Measurements from ENCODE around the gene SLC3A2. TPM values are rescaled to one million over a fixed set of nuclear protein-coding genes. Genes with fewer than 3 reads are reported as not detected.

Gene SLC3A2
- total RNA-seq, 1 experiment from 2014 or later = 334 TPM

DNA sequence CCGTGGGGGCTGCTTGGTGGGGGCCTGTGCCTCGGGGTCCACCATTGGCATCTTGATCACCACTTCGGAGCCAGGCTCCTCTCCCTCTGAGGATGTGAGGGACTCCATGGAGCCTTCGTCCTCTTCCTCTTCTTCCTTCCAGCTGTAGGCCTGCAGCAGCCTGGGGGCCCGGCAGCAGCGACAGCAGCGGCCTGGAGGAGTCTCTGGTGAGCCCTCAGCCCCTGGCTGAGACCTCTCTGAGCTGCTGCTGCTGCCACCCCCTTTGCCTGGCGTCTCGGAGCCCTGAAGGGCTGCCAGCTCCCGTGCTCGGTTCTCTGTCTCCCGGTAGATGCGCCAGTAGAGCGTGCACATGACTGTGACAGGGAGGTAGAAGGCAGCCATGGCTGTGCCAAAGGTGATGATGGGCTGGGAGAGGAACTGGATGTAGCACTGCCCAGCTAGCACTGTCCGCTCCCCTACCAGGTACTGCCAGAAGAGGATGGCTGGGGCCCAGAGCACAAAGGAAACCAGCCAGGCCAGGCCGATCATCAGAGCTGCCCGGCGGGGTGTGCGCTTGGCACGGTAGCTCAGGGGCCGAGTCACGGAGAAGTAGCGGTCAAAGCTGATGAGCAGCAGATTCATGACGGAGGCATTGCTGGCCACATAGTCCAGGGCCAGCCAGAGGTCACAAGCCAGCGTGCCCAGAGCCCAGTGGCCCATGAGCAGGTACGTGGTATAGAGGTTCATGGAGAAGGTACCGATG is 29.6 kb downstream of the SLC3A2 start (continued):
- TF ChIP-seq, protein P1, sequence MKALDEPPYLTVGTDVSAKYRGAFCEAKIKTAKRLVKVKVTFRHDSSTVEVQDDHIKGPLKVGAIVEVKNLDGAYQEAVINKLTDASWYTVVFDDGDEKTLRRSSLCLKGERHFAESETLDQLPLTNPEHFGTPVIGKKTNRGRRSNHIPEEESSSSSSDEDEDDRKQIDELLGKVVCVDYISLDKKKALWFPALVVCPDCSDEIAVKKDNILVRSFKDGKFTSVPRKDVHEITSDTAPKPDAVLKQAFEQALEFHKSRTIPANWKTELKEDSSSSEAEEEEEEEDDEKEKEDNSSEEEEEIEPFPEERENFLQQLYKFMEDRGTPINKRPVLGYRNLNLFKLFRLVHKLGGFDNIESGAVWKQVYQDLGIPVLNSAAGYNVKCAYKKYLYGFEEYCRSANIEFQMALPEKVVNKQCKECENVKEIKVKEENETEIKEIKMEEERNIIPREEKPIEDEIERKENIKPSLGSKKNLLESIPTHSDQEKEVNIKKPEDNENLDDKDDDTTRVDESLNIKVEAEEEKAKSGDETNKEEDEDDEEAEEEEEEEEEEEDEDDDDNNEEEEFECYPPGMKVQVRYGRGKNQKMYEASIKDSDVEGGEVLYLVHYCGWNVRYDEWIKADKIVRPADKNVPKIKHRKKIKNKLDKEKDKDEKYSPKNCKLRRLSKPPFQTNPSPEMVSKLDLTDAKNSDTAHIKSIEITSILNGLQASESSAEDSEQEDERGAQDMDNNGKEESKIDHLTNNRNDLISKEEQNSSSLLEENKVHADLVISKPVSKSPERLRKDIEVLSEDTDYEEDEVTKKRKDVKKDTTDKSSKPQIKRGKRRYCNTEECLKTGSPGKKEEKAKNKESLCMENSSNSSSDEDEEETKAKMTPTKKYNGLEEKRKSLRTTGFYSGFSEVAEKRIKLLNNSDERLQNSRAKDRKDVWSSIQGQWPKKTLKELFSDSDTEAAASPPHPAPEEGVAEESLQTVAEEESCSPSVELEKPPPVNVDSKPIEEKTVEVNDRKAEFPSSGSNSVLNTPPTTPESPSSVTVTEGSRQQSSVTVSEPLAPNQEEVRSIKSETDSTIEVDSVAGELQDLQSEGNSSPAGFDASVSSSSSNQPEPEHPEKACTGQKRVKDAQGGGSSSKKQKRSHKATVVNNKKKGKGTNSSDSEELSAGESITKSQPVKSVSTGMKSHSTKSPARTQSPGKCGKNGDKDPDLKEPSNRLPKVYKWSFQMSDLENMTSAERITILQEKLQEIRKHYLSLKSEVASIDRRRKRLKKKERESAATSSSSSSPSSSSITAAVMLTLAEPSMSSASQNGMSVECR (CRISPR knock-in tag; IDR thresholded peaks at IDR 0.05; ENCODE audit: borderline replicate concordance) = no peak

DNA sequence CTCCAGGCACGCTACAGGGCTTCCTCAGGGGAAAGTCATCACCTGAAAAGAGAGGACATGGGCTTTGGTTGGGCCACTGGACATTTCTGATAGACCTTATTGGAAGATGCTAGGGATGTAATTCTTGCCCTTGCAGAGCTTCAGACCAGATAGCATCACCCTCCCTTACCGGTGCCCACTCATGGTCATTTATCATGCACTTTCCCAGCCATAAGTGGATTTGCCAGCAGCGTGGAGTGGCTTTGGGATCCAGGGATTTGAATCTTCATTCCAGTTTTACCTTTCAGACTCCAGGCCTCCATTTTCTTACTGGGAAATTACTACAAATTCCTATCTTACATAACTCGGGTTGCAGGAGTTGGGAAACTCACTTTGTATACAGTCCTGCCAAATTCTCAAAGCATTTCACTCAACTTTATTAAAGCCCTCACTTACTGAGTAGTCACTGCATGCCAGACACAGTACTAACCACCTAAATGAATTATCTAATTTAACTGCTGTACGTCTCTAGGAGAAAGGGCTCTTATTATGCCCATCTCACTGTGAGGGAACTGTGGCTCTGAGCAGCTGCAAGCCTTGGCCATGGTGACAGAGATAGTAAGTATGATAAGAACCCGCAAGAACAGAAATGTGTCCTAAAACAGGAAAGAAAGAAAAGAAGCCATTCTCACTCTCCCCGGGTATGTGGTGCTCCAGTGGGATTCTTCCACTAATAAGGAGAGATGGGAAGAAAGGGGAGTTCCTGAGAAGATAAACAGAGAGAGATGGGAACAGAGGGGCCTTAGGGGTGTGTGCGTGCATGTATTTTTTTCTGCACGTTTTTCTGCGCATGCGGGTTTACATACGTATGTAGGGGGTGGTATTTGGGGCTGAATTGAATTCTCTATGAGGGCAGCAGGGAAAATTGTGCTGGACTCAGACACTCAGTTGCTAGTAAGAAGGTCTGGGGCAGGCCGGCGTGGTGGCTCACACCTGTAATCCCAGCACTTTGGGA is 30.7 kb downstream of the SLC3A2 start:
- CTCF ChIA-PET = interaction anchor here (1.0 to 11.0 kb wide), 4 partner anchors 12 to 109 kb away, joined by 4 to 535 read pairs (median 285); partner anchors contain the start of gene CHRM1
- Mint-ChIP-seq H3K4me3 (no peak overlapping the region), H3K27ac (no peak overlapping the region), H3K9me3 (peaks cover 8% of the 10 kb centered on the region), H3K36me3 (0 out of 2 replicates have a peak, but pooled peaks cover 3% of the 10 kb centered on the region), H3K27me3 (ENCODE audit: low read depth) (peaks cover 10% of the 10 kb centered on the region), H3K4me1 (peaks cover 27% of the 10 kb centered on the region)
- POLR2A ChIA-PET = no interaction called here
- no peak for DNase-seq (ENCODE audit: low spot score)
- no peak for ATAC-seq
- no peak for TF ChIP-seq SMAD4 (CRISPR knock-in tag; IDR thresholded peaks at IDR 0.05)
- TF ChIP-seq, protein P2, sequence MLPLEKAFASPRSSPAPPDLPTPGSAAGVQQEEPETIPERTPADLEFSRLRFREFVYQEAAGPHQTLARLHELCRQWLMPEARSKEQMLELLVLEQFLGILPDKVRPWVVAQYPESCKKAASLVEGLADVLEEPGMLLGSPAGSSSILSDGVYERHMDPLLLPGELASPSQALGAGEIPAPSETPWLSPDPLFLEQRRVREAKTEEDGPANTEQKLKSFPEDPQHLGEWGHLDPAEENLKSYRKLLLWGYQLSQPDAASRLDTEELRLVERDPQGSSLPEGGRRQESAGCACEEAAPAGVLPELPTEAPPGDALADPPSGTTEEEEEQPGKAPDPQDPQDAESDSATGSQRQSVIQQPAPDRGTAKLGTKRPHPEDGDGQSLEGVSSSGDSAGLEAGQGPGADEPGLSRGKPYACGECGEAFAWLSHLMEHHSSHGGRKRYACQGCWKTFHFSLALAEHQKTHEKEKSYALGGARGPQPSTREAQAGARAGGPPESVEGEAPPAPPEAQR (CRISPR knock-in tag; IDR thresholded peaks at IDR 0.05) = no peak
- no peak for TF ChIP-seq CREB1 (CRISPR knock-in tag; IDR thresholded peaks at IDR 0.05)
- TF ChIP-seq PRRX2 (CRISPR knock-in tag; IDR thresholded peaks at IDR 0.05) = no peak
- TF ChIP-seq IRF2 (CRISPR knock-in tag; IDR thresholded peaks at IDR 0.05; ENCODE audit: borderline replicate concordance, low read depth) = no peak
- no peak for TF ChIP-seq ZNF138 (CRISPR knock-in tag; conservative IDR thresholded peaks at IDR 0.05)
- TF ChIP-seq GABPB1 (CRISPR knock-in tag; IDR thresholded peaks at IDR 0.05) = no peak
- no peak for TF ChIP-seq NR2C2 (CRISPR knock-in tag; IDR thresholded peaks at IDR 0.05)
- TF ChIP-seq, protein P3, sequence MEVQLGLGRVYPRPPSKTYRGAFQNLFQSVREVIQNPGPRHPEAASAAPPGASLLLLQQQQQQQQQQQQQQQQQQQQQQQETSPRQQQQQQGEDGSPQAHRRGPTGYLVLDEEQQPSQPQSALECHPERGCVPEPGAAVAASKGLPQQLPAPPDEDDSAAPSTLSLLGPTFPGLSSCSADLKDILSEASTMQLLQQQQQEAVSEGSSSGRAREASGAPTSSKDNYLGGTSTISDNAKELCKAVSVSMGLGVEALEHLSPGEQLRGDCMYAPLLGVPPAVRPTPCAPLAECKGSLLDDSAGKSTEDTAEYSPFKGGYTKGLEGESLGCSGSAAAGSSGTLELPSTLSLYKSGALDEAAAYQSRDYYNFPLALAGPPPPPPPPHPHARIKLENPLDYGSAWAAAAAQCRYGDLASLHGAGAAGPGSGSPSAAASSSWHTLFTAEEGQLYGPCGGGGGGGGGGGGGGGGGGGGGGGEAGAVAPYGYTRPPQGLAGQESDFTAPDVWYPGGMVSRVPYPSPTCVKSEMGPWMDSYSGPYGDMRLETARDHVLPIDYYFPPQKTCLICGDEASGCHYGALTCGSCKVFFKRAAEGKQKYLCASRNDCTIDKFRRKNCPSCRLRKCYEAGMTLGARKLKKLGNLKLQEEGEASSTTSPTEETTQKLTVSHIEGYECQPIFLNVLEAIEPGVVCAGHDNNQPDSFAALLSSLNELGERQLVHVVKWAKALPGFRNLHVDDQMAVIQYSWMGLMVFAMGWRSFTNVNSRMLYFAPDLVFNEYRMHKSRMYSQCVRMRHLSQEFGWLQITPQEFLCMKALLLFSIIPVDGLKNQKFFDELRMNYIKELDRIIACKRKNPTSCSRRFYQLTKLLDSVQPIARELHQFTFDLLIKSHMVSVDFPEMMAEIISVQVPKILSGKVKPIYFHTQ (CRISPR knock-in tag; IDR thresholded peaks at IDR 0.05) = no peak
- no peak for TF ChIP-seq ZBTB21 (CRISPR knock-in tag; IDR thresholded peaks at IDR 0.05; ENCODE audit: borderline replicate concordance)
- TF ChIP-seq NFYB (CRISPR knock-in tag; conservative IDR thresholded peaks at IDR 0.05; ENCODE audit: low read depth) = no peak
- TF ChIP-seq, protein P4, sequence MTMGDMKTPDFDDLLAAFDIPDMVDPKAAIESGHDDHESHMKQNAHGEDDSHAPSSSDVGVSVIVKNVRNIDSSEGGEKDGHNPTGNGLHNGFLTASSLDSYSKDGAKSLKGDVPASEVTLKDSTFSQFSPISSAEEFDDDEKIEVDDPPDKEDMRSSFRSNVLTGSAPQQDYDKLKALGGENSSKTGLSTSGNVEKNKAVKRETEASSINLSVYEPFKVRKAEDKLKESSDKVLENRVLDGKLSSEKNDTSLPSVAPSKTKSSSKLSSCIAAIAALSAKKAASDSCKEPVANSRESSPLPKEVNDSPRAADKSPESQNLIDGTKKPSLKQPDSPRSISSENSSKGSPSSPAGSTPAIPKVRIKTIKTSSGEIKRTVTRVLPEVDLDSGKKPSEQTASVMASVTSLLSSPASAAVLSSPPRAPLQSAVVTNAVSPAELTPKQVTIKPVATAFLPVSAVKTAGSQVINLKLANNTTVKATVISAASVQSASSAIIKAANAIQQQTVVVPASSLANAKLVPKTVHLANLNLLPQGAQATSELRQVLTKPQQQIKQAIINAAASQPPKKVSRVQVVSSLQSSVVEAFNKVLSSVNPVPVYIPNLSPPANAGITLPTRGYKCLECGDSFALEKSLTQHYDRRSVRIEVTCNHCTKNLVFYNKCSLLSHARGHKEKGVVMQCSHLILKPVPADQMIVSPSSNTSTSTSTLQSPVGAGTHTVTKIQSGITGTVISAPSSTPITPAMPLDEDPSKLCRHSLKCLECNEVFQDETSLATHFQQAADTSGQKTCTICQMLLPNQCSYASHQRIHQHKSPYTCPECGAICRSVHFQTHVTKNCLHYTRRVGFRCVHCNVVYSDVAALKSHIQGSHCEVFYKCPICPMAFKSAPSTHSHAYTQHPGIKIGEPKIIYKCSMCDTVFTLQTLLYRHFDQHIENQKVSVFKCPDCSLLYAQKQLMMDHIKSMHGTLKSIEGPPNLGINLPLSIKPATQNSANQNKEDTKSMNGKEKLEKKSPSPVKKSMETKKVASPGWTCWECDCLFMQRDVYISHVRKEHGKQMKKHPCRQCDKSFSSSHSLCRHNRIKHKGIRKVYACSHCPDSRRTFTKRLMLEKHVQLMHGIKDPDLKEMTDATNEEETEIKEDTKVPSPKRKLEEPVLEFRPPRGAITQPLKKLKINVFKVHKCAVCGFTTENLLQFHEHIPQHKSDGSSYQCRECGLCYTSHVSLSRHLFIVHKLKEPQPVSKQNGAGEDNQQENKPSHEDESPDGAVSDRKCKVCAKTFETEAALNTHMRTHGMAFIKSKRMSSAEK (CRISPR knock-in tag; IDR thresholded peaks at IDR 0.05; ENCODE audit: borderline replicate concordance) = no peak
- TF ChIP-seq SP1 (CRISPR knock-in tag; conservative IDR thresholded peaks at IDR 0.05) = no peak
- TF ChIP-seq ELF4 (CRISPR knock-in tag; IDR thresholded peaks at IDR 0.05; ENCODE audit: low read depth) = no peak
- TF ChIP-seq, protein P5, sequence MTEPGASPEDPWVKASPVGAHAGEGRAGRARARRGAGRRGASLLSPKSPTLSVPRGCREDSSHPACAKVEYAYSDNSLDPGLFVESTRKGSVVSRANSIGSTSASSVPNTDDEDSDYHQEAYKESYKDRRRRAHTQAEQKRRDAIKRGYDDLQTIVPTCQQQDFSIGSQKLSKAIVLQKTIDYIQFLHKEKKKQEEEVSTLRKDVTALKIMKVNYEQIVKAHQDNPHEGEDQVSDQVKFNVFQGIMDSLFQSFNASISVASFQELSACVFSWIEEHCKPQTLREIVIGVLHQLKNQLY (CRISPR knock-in tag; IDR thresholded peaks at IDR 0.05) = no peak
- no peak for TF ChIP-seq ZNF671 (CRISPR knock-in tag; IDR thresholded peaks at IDR 0.05)
